Suprapubic skin (tissue), 3 donors: Measurements from ENCODE around the gene ATP11B.

Experiments used
- EP300 ChIP-seq: sonication (generic); formaldehyde crosslinking; IDR thresholded peaks from one replicate; pipeline ENCODE4 v1.6.1; 2017; ENCODE audit warnings: antibody characterized with exemption
- TF ChIP-seq, protein P1 (sequence below), 2 donors: fragments of 200-600 bp in 1 of 2; fragments of 450-650 bp in 1 of 2; sonication (generic) in 1 of 2; IDR thresholded peaks; one replicate each; pipeline ENCODE4 v1.5.1; 2016 to 2019; ENCODE audit warnings: antibody characterized with exemption in 2 of 2, mild to moderate bottlenecking in 1 of 2, moderate library complexity in 1 of 2

DNA sequence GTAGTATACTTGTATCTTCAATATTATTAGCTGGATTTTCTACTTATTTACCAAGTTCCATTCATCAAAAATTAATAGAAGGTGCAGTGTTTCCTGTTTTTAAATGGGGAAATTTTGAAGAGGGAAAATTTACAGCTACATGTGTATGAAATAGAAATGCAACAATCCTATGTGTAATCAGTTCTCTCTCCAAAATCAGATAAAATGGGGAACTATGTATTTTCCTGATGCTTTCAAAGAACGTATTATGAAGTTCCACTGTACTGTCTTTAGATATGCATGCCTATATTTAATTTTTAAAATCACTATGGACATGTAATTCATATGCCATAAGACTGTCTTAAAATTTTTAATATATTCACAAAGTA is 143.6 kb downstream of the ATP11B start:
- TF ChIP-seq, protein P1, sequence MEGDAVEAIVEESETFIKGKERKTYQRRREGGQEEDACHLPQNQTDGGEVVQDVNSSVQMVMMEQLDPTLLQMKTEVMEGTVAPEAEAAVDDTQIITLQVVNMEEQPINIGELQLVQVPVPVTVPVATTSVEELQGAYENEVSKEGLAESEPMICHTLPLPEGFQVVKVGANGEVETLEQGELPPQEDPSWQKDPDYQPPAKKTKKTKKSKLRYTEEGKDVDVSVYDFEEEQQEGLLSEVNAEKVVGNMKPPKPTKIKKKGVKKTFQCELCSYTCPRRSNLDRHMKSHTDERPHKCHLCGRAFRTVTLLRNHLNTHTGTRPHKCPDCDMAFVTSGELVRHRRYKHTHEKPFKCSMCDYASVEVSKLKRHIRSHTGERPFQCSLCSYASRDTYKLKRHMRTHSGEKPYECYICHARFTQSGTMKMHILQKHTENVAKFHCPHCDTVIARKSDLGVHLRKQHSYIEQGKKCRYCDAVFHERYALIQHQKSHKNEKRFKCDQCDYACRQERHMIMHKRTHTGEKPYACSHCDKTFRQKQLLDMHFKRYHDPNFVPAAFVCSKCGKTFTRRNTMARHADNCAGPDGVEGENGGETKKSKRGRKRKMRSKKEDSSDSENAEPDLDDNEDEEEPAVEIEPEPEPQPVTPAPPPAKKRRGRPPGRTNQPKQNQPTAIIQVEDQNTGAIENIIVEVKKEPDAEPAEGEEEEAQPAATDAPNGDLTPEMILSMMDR (IDR thresholded peaks at IDR 0.05), result no peak
- TF ChIP-seq EP300, result no peak
